EH (cell line): ENCODE data around the gene DLEU7.

Experiments used
- DNase-seq: peaks from one replicate; pipeline ENCODE4 v3.0.0-alpha.2; 2015; ENCODE audit warnings: low read depth

DLEU7 gene

GRCh38 chr13:50842990-50843256 is 569 bp downstream of the DLEU7 start:
- DNase-seq: no peak

GRCh38 chr13:50842251-50842989 is 1.1 kb downstream of the DLEU7 start:
- DNase-seq: no peak

- no peak for DNase-seq
These were observed 1.7 kb downstream of the DLEU7 start for GRCh38 chr13:50841786-50842185.

DNA sequence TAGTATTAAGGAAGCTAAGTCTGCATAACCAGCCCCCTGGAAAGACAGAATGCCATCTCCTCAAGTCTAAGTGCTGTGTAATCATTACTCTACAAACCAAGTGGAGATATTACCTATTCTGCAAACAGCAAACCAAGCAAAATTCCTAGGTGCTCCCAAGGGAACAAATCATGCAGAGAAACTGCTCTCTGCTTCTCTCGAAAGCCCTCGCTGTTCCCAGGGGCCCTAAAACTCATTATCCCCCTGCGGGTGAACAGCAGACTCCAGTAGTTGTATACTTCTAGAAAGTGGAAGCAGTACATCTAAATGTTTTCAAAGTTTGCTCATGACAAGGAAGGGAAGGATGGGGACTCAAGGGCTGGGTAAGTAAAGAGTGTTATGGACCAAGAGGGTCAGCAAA is 3.2 kb downstream of the DLEU7 start:
- DNase-seq: no peak

DNA sequence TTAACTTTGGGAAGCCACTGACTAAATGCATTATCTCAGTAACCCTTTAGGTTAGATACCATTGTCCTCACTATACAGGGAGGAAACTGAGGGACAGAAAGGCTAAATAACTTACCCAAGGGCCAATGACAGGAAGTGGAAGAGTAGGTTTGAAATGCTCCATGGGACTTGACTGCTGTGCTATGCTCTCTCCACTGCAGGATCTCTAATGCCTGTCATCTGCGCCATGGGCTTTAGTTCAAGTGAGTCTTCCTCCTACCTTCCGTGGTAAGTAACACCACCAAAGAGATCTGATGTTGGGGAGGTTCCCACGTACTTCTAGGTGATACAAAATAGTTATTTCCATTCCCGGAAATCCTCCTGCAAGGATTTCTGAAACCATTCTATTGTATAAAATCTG is 3.7 kb downstream of the DLEU7 start:
- DNase-seq: no peak

DNA sequence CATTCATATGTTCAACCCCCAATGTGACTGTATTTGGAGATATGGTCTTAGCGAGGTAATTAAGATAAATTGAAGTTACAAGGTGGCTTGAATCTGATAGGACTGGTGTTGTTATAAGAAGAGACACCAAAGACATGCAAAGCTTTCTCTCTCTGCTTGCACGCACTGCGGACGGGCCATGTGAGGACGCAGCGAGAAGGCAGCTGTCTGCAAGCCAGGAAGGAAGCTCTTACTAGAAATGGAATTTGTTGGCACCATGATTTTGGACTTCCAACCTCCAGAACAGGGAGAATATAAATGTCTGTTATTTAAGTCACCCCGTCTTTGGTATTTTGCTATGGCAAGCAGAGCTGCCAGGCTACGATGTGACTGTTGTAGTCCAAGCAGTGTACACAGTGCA is 4.8 kb downstream of the DLEU7 start:
- no peak for DNase-seq

DNA sequence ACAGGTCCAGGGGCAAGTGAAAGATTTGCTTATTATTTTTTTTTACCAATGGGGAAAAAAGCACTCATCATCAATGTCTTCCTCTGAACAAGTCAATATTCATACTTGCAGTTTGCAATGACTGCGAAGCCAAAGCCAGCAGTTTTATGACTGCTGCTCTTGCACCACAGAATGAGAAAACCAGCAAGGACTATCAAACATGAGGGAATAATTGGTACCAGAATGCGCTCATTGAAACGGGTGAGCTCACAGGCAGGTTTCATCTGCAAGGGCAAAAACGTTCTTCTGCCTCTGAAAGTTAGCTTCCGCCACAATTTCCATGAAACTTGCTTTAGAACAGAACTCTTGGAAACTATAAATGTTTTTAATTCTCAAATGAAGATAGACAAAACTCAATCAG is 5.5 kb downstream of the DLEU7 start:
- DNase-seq: no peak

- no peak for DNase-seq
These were observed 12.0 kb downstream of the DLEU7 start for GRCh38 chr13:50831512-50831911.

DNA sequence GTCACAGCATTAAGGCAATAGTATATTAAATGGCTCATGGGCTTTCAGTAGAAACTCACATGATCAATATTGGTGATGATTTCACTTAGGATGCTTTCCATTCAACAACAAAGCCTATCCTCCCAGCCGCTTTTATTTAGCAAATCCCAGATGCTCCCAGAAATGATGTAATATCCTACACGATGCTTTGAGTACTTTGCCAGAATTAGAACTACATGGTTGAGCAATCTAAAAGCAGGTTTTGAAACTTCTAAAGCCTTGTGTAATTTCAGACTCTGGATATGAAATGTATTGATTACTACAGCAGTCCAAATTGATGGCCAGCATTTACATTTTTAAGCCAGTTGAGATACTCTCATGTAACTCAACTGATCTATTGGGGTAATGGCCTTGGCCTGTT is 13.6 kb downstream of the DLEU7 start:
- DNase-seq: no peak

DNA sequence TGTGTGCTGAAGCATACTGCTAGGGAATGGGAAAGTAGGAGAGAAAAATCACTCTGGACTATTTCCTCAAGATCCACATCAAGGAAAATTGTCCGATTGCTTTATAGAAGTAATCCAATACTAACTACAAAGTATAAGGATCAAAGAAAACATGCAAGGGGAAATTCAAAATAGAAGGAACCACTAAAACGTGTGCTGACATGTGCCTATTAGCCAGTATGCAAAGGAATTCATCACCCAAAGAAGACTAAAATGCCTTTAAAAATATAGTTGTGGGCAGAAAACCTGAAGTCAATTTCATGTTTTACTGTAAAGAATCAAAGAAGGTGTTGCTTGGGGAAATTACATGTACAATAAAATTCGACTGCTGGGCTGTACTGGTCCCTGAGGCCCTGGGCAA is 14.3 kb downstream of the DLEU7 start:
- DNase-seq: no peak

- DNase-seq: no peak
These were observed 17.5 kb downstream of the DLEU7 start for GRCh38 chr13:50826035-50826434.

DNA sequence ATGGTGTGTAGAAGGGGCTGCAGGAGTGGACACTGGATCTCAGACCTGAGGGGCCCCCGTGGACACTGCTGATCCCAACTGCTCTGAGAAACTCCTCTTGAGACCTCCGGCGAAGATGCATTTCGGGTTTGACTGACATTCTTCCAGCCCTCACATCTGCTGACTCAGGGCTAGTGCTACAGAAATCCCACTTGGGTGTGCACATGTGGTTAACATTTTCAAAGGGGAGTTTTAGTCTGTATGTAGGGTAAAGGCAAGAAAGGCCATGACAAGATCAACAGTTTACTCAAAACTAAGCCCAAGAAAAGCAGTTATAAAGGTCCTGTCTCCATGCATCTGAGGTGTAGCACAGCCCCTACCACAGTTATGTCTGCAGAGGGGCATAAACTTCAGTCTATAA is 31.2 kb downstream of the DLEU7 start:
- no peak for DNase-seq

GRCh38 chr13:50810998-50811397 is 32.5 kb downstream of the DLEU7 start:
- DNase-seq: no peak

DNA sequence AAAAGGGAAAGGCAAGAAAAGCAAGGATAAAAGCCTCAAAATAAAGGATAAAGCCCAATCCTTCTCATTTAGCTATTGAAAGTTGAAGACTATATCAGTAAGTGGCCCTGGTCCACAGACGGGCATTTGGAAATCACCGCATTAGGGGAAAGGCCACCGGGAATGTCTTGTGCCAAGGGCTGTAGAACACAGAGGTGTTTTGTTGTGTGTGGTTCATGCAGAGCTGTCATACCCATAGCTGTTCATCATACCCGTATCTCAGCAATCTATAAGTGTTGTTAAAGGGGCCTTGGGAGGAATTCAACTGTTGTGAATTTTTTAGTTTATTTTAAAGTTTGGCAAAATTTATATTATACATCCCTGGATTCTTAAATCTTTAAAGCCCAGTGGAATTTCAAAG is 33.0 kb downstream of the DLEU7 start:
- DNase-seq: no peak

DNA sequence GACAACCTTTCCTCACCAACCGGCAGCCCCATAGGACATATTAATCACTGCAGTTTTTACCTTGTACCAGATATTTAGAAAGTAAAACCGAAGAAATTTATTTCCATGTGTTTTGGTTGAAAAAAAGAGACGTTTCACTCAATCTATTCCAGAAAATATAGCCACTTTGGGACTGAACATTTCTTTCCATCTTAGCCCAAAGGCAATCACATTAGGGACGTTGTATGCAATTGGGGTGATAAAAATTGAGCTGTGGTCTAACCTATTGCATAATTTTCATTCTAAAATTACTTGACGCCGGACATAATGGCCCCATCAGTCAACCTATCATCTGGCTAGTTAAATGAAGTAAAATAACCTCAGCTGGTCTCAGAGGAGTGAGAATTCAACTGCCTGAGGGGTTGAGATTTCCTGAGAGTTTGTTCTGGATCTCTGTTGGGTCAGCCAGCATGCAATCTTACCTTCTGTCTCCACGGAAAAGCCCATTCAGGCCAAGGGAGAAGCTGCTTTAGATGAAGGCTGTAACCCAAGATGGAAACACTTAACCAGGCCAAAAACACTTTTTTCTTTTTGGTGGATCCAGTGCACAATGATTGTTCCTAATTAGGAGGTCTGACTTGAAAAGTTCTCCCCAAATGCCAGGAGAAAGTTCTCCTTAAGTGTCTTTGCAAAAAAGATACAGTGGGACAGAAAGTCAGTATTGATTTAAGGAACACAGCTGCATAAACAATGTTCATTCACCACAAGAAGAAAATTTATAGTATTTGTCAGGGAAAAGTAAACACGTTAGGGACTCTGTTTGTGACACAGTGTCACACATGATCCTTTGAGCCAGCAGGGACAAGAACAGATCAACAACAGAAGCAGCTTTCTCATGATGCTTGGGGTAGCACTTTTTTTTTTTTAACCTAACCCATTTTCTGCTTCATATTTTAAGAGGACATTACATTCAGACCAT is 34.1 kb downstream of the DLEU7 start:
- peak; percentile 5 for DNase-seq

GRCh38 chr13:50805805-50806204 is 37.7 kb downstream of the DLEU7 start:
- DNase-seq: peak; percentile 32

DNA sequence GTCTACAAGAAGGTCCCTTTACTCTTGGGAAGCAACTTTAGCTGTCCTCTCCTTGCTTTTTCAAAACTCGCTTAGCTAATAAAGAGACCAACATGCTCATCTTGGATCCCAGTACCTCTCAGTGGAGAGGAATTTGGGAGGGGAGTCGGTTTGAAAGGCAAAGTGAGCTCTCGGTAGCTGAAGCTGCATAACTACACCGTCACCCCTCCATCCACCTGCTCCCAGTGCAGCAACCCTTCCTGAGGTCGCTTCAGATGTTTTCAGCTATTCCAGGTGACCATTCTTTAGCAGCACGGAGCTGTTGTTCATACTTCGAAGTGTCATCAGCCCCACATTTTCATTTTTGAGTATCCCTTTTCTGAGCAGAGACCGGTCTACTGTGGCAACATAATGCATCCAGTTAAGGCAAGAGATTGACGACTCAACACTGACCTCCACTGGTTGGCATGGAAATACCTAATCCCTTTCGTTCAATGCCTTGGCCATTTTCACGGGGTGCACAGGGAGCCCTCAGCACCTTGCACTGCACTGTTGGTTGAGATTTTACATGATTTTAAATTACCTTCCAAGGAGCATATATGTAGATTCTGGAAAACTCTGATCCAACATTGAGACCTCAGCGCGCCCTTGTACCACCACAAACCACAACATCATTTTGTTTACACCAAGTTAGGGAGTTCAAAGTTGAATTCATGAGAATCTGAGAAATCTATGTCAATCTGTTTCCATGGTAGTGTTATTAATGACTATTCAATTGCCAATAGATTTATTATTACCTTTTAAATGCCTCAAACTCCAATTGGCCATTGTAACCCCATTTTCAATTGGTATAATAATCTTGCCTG is 42.2 kb downstream of the DLEU7 start:
- DNase-seq: peak; percentile 76

GRCh38 chr13:50800091-50800739 is 43.3 kb downstream of the DLEU7 start:
- no peak for DNase-seq

DNA sequence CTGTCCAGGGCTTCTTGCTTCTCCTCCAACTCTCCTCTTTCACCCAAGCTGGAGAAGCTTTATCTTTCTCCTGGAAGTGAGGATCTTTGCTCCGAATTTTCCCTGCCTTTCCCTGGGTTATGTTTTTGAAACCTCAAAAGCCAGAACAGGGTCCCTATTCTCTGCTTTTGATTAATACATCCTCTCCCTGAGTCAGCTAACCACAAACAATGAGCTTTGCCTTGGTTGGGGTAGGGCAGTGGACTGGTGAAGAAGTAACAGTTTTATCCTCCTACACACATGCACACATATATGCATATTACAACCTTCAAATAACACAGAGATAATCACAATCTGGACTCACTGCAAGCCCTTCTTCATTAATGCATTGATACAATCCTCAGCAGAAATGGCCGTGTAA is 44.6 kb downstream of the DLEU7 start:
- DNase-seq: peak; percentile 18

- no peak for DNase-seq
These were observed 46.4 kb downstream of the DLEU7 start for GRCh38 chr13:50797091-50797490.

GRCh38 chr13:50796463-50796862 is 47.0 kb downstream of the DLEU7 start:
- DNase-seq: no peak

DNA sequence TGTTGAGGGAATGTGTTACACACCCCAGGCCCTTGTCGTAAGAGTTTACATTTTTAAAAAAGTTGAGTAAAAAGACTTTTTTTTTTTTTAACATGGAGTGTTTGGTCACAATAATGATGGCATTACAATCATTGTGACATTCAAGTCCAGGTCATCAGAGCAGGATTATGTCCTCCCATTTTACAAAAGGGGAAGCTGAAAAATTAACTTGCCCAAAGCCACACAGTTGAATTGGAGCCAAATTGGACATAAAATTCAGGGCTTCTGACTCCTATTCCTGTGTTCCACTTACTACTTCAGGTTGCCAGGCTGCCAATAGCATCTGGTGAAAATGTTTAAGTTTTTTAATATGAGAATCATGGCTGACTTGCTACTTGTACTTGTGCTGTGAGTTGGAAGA is 49.3 kb downstream of the DLEU7 start:
- no peak for DNase-seq
